RWPE1 (cell line): ENCODE results near the gene FAM20B.
"Not testable (repeated sequence)": the region's sequence is repeated elsewhere in the genome, so short reads cannot be mapped to it uniquely, and the experiment has no call there.

Experiments used
- CTCF ChIA-PET: fragments of 350-600 bp; sonication (Branson Sonifier 250); formaldehyde crosslinking; extraction: SDS; loops from one replicate; lab custom pipeline; 2021; lab: Yijun Ruan, JAX
- POLR2A ChIA-PET: fragments of 400-600 bp; formaldehyde crosslinking; extraction: SDS; loops from one replicate; lab custom pipeline; 2020; ENCODE audit warnings: antibody characterized with exemption; ENCODE audit not compliant: low non-redundant PET; lab: Yijun Ruan, JAX
- DNase-seq: peaks from one replicate; pipeline ENCODE4 v3.0.0; 2012; ENCODE audit warnings: low spot score
- H3K27ac ChIP-seq: fragments of 450-650 bp; 2 replicates; pipeline ENCODE4 v1.5.1; 2017
- CTCF ChIP-seq: fragments of 450-650 bp; conservative IDR thresholded peaks from 2 replicates; pipeline ENCODE4 v1.5.1; 2017; ENCODE audit warnings: low read depth, mild to moderate bottlenecking

The FAM20B gene

DNA sequence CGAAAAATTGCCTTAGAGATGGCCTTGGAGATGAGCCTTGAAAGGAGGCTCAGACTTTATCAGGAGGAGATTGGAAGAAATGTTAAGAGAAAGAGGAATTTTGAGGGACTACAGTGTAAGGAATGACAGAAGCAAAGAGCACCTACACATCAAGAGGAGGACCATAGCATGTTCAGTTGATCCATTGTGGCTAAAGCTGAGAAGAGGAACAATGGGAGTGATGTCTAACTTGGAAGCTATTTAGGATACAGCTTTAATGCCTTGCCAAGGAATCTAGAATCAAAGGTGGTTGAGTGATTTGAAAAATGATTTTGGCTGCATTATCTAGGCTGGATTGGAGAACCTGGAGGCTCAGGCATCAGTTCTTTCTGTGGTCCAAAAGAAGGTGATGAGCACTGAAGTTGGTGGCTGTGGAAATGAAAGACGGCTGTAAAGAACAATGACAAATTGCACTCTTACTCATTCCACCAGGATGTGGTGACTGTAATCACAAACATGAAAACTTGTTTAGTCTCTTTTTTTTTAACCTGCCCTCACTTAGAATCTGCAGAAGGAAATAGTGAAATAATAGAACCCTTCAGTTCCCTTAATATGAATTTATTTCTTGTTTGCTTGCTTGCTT, 11.3 kb downstream of the FAM20B start:
- CTCF ChIA-PET, result interaction anchor here (0.6 kb wide), 1 partner anchor 332 kb away, joined by 3 read pairs; no protein-coding TSS in a partner anchor
- peak; percentile 8 for DNase-seq
- TF ChIP-seq CTCF, result no peak
- no peak overlapping the region for H3K27ac ChIP-seq
- POLR2A ChIA-PET, result interaction anchor here (0.7 kb wide), 1 partner anchor 13 kb away, joined by 9 read pairs; no protein-coding TSS in a partner anchor

DNA sequence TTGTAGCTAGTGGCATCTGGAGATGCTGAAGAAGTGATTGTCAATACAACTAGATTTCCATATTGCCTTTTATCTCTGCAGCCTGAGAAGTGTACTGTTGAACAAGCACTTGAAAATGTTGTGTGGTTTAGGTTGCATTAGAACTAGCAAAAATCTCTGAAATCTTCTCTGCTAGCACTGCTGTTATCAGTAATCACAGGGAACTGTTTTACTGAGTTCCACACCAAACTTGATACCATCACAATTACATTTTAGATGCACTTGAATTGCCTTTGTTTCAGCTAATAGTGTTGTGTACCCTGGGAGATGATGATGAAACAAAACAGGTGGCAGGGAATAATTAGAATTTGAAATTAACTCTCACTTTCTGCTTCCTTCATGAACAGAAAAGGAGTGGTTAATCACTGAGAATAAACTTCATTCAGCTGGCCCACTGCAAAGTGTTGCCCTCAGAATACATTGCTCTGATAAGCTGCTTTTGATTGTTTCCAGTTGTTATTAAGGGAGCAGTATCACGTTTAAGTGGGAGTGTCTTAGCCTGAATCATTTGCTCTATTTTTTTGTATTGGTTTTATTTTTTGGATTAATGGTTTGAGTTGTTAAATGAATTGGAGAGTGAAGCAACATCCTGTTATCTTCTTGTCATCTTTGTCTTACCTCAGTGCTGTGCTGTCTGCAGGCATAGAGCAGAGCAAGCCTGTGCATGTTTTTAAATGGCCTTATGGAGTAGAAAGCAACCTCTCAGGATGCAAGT, 13.0 kb downstream of the FAM20B start:
- H3K27ac ChIP-seq, result no peak overlapping the region
- DNase-seq, result peak; percentile 10
- TF ChIP-seq CTCF, result no peak
- ChIA-PET POLR2A (no interaction called here), CTCF (interaction anchor here (0.6 kb wide), 1 partner anchor 183 kb away, joined by 3 read pairs; no protein-coding TSS in a partner anchor)

GRCh38 chr1:179039502-179040174, 13.9 kb downstream of the FAM20B start:
- CTCF ChIA-PET, H3K27ac ChIP-seq, DNase-seq, POLR2A ChIA-PET: not testable (repeated sequence)

- DNase-seq, POLR2A ChIA-PET, CTCF ChIA-PET, H3K27ac ChIP-seq: not testable (repeated sequence)
Observed at GRCh38 chr1:179040175-179040551, 14.5 kb downstream of the FAM20B start.

GRCh38 chr1:179042087-179042486, 16.4 kb downstream of the FAM20B start:
- TF ChIP-seq CTCF, result no peak
- ChIA-PET POLR2A (interaction anchor here (0.6 kb wide), 1 partner anchor 901 kb away, joined by 14 read pairs; no protein-coding TSS in a partner anchor), CTCF (no interaction called here)
- no peak overlapping the region for H3K27ac ChIP-seq
- DNase-seq, result no peak

DNA sequence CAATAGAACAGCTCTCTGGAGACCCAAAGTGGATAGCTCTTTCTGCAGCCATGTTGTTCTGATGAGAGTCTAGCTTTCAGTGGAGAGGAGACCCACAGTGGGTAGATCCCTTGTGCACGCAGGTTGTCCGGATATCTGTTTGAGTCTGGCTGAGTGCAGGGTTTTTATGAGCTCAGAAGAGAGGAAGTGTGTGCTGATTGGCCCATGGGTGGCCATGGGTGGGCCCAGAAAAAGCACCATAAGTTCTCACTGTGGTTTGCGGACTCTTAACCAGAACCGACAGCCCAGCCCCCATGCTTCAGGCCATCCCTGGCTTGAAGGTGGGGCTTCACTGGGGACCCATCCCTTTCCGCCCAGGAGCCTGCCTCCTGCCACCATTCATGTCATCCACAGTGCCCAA, 17.0 kb downstream of the FAM20B start:
- POLR2A ChIA-PET, result no interaction called here
- no peak overlapping the region for H3K27ac ChIP-seq
- TF ChIP-seq CTCF, result no peak
- DNase-seq, result no peak
- CTCF ChIA-PET, result interaction anchor here (0.6 kb wide), 1 partner anchor 710 kb away, joined by 4 read pairs; no protein-coding TSS in a partner anchor

- ChIA-PET CTCF (interaction anchor here (0.6 kb wide), 1 partner anchor 711 kb away, joined by 4 read pairs; no protein-coding TSS in a partner anchor), POLR2A (no interaction called here)
- TF ChIP-seq CTCF, result no peak
- no peak for DNase-seq
- no peak overlapping the region for H3K27ac ChIP-seq
Observed at GRCh38 chr1:179043266-179043665, 17.6 kb downstream of the FAM20B start.
